Testis (tissue), 2 donors: Measurements from ENCODE around the gene OCA2.

ENCODE experiments used
- CTCF ChIP-seq, 3 experiments: fragments of 450-650 bp in 2 of 3; fragments of 200-600 bp in 1 of 3; sonication (generic) in 1 of 3; IDR thresholded peaks; one replicate each; pipeline ENCODE4 v1.5.1; 2016 to 2019; ENCODE audit warnings: antibody characterized with exemption in 3 of 3, mild to moderate bottlenecking in 2 of 3, moderate library complexity in 1 of 3
- POLR2A ChIP-seq: fragments of 450-650 bp; IDR thresholded peaks from one replicate; pipeline ENCODE4 v1.6.1; 2017; ENCODE audit warnings: antibody characterized with exemption, mild to moderate bottlenecking, moderate library complexity

- TF ChIP-seq POLR2A (no peak), CTCF (IDR thresholded peaks at IDR 0.05) (no peak)
Measured at GRCh38 chr15:28017423-28017924, 81.6 kb downstream of the OCA2 start.
